ENCODE measurements around the gene RARA.
A peak's percentile ranks its signal among the peaks of the same experiment; 100 is the strongest.

The RARA gene

DNA sequence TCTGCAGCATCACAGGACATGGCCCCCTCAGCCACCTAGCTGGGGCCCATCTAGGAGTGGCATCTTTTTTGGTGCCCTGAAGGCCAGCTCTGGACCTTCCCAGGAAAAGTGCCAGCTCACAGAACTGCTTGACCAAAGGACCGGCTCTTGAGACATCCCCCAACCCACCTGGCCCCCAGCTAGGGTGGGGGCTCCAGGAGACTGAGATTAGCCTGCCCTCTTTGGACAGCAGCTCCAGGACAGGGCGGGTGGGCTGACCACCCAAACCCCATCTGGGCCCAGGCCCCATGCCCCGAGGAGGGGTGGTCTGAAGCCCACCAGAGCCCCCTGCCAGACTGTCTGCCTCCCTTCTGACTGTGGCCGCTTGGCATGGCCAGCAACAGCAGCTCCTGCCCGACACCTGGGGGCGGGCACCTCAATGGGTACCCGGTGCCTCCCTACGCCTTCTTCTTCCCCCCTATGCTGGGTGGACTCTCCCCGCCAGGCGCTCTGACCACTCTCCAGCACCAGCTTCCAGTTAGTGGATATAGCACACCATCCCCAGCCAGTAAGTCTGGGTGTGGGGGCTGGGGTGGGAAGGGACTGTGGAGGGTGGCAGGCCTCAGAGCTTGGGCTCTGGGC lies 22.0 kb downstream of the RARA start:
- no peak for DNase-seq

DNA sequence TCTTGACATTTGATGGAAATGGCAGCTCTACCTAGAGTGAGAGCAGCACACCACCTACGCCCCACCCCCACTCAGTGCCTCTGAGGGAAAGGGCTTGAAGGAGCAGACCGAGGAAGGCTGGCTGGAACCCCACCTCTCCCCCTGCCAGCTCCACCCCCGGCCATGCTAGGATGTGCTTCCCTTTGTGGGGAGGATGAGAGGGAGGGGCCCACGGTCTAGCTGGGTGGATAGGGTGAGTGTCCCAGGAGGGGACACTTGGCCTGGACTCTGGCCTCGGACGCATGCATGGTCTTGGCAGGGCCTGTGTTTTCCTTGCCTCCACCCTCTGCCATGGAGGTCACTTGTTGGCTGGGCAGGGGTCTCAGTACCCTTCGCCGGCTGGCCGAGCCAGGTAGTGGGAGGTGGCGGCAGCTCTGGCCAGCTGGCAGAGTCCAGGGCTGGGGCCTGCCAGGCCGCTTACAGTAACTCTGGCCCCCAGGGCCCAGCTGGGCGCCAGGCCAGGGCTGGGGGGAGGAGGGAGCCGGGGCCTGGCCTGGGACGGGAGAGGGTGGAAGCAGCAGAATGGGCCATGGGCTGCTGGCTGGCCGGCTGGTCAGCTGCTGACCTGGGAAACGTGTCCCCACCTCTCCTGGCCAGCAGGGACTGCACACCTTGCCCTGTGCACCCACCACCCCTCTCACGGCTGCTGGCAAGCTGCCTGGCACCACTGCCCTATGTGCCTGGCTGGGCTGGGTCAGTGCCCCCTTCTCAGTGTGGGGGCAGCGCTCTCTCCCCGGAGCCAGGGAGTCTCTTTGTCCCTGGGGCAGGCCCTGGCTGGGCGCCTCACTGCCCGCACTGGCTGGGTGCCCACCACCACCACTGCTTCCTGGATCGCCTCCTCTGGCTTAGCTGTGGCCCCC lies 23.0 kb downstream of the RARA start:
- no peak for DNase-seq

DNA sequence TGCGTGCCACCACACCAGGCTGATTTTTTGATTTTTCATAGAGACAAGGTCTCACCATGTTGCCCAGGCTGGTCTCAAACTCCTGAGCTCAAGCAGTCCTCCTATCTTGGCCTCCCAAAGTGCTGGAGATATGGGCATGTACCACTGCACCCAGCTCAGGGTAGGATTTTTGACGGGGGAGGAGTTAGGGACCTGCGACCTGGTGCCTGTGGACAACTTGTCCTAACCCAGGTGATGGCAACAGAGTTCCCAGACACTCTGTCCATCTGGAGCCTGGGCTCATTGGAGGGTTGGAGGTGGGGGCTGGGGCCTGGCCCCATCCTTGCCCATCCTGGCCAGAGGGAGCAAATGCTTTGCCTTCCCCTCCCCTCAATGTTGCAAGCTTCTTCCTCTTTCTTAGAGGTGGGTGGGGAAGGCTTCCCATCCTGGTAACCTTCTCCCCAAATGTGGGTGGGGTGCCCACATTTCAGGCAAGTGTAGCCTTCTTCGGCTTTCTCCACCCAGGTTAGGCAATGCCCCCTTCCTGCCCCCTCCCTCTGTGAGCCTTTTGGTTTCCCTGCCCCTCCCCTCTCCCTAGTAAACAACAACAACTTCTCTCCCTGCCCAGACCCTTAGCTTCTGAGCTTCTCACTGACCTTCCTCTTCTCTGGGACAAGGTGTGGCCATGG lies 24.9 kb downstream of the RARA start:
- DNase-seq, result no peak

DNA sequence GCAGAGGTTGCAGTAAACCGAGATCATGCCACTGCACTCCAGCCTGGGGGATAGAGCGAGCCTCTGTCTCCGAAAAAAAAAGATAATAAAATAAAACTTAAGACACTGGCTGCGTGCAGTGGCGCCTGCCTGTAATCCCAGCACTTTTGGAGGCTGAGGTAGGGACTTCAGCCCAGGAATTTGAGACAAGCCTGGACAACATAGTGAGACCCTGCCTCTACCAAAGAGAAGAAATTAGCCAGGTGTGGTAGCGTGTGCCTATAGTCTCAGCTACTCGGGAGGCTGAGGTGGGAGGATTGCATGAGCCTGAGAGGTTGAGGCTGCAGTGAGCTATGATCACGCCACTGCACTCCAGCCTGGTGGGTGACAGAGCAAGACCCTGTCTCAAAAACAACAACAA lies 26.6 kb downstream of the RARA start:
- no peak for DNase-seq

DNA sequence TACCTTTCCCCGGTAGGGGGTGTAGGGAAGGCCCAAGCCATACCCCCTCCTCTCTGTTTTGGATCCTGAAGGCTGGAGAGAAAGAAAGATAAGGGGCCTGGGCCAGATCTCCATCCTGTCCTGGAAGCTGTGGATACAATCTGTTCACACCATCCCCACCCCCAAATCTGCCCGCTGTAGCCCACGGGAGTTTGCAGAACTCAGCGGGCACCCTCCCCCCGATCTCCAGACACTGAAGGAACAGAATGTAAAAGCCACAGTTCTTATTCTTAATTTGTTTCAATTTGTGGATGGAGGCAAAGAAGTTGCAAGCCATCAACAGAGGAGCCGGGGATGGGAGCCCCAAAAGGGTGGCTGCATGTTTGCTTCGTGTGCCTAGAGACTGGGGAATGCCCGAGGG lies 28.4 kb downstream of the RARA start:
- DNase-seq, result no peak

DNA sequence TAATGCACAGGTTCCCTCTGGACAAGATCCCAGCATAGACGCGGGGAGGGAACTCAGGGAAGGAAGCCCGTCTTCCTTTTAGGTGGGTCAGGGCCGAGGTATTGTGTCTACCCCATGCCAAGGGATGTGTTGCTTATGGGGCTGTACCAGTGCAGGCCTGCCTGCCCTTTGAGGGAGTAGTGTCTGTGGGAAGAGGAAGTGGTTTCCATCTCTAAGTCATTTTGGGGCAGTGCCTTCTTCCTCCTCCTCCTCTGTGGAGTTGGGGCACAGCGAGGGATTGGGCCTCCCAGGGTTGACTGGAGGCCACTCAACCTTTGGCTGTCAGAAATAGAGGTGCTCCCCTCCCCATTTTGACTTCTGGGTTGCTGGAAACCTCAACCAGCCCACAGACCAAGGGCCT lies 29.1 kb downstream of the RARA start:
- no peak for DNase-seq

DNA sequence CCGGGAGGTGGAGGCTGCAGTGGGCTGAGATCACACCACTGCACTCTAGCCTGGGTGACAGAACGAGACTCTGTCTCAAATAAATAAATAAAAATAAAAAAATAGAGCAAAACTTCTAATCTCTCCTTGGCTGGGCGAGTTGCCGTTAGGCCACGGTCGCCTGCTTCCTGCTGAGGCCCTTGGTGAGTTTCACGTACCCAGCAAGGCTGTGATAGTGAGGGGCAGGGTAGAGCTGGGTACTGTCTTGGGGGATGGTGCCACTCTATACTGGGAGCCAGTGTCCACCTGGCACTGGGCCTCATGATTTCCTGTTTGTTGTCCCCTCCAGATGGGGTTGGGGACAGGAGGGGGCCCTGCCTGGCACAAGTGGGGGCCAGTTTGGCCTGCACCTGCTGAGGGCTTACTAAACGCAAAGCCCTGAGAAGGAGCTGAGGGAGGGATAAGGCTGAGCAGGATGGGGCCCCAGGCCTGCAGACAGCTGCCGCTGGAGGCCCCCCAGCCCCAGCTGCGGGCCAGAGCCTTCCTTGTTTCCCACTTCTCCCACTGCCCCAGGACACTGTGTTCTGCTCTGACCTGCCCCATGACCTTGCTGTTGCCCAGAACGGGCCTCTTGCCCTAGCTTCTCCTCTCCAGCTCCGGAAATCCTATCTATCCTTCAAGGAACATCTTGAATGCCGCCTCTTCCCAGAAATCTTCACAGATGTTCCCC lies 30.1 kb downstream of the RARA start:
- DNase-seq, result no peak

DNA sequence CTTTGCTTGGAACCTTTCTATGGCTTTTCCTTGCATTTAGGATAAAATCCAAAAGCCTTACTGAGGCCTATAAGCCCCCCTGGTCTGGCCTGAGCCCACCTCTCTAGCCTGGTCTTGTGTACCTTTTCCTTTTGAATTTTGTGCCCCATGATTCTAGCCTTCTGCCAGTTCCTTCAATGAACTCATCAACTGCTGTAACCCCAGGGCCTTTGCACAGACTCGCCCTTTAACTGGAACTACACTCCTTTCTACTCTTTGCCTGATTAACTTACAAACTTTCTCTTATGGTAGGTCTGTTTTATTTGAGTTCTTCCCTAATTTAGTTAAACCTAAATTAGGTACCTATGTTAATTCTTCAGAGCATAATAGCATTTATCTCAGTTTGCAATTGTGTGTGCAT lies 31.3 kb downstream of the RARA start:
- DNase-seq, result no peak

DNA sequence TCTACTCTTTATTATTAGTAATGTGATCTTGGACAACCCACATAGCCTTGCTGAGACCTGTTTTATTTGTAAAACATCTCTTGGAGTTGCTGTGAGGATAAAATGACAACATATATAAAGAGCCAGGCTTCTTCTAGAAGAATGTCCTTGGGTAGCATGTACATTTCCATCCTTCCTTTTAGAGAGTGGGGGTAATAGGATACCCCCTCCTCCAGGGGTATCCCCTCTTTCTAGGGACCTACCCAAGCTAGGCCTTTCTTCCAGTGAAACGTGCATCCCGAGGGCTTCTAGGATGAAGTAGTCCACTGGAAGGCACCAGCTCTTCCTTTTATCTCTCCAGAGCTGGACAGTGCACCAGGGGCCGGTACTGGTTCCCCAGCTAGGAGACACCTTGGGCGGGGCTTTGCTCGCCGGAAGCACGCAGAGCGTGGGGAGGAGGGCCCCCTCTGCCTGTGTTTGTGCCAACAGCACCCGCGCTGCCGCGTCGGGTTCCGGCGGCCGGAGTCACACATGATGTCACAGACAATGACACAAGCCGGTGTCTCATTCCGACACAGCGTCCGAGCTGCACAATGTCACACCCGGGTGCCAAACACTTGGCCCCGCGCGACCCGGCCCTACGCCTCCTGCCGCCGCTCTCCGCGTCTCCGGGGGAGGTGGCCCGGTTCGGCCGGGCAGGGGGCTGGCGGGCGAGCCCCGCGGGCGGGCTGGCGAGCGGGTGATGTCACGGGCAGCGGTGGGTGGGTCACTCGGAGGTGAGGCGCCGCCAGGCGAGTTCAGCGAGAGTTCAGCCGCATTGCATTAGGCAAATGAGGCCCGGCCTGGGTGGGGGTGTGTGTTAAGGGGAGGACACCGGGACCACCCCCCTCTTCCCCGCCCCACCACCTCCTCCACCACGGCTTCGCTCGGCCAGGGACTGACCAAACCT lies 32.2 kb downstream of the RARA start:
- DNase-seq, result peak; percentile 22 to 23

DNA sequence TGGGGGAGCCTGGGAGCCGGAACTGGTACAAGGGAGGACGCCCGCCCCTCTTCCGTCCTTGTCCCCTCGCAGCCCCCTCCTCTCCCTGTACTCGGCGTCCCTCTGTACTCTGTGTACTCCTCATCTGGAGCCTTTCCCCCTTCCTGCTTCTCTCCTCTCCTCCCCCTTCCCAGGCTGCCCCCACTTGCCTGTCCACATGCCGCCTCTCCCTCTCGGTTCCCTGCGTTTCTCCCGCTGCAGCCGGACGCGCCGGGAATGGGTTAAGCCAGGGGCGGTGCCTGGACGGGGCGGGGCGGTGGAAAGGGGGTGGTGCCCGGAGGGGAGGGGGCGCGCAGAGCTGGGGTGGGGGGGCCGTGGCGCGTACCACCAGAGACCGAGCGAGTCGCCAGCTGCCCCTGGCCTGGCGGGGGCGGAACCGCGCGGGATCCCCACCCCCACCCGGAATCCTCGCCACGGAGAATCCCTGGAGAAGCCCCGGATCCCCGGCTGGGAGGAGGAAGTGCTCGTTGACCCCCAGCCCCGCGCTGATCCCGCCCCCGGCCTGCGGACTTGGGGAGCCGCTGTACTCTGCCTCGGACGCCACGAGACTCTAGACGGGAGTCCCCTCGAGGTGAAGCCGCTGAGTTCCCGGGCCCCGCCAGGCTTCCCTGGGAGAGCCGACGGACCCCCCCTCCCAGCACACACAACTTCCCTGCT lies 33.0 kb downstream of the RARA start:
- no peak for DNase-seq

DNA sequence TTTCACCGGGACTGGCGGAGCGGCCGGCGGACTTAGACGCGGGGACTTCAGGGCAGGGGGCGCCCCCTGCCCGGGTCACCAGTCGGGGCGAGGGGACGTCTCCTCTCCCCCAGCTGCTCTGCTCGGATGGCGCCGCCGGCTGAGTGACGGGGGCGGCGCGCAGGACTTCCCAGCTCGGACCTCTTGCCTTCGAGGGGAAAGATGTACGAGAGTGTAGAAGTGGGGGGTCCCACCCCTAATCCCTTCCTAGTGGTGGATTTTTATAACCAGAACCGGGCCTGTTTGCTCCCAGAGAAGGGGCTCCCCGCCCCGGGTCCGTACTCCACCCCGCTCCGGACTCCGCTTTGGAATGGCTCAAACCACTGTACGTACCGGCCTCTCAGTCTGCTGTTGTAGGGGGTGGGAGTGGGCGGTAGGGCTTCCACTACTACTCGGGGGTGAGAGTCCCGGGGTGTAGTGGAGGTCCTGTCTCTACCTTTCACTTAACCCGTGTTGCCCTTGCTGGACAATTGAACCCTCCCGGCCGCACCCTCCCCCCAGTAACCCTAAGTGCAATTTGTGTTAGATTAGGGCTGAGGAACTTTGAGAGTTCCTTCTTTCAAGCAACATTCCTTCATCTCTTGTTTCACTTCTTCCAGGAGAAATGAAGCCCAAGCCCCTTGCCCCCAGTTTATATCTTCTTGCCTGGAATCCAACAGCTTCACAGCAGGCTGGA lies 33.7 kb downstream of the RARA start:
- DNase-seq, result no peak

DNA sequence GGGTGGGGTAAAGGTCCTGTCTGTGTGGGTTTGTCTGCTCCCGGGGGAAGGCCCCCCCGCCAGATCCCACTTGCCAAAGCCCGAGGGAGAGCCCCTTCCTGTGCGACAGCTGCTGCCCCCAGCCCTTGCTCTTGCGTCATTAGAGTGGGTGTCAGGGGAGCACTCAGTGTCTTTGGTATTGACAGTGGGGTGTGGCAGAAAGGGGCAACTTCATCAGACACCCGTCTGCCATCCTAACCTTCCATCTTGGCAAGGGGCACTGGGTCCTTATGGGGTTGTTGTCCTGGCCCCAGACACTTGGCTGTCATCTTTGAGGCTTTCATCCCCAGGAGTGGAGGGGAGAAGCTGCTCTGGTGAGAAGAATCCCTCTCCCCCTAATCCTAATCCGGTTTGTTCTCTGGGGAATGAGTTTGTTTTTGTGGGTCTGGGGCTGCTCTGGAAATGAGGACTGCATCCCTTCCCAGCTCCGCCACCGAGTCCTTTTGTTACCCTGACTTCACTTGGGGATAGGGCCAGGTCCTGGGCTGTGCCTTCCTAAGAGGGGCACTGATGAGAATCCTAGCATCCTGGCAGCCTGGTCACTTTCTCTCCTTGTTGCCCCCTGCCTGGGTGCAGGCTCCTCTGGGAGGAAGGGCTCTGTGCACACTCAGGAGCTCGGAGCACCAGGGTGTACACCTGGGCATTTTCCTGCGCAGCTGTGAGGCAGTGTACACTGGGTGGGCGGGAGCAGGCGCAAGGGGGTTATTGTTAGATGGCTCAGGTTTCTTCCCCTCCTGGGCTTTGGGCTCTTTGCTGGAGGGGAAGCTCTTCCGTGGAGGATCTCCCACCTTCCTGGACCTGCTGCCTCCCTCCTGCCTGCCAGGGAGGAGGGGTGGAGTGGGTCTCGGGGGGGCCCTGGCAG lies 34.5 kb downstream of the RARA start:
- DNase-seq, result no peak

DNA sequence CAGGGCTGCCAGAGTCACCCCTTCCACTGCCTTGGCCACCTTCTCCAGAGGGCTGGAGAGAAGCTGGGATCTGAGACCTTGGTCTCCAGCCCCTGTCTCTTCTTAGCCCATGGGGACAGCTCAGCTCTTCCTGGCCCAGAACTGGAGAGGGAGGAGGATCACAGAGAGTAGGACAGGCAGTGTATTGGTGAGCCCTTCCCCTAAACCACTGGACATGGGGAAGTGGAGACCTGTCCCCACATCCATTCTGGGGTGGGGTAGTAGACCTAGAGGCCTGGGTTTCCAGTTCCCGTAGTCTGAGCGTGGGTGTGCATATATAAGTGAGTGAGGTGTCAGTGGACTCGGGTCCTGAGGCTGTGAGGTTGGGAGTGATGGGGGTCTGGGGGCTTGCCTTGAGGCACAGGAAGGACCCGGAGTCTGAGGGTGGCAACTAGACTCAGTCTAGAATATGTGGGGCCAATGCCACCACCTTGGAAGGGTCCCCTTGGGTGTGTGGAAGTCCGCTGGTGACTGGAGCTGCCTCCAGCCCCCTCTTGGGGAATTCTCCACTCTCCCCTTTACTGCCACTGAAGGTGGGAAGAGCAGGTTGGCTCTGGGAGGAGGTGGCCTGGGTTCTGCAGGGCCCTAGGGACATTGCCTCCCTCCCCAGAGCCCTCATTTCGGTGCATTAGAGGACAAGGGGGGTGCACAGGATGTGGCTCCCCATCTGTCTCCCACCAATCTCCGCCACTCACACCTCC lies 35.6 kb downstream of the RARA start:
- no peak for DNase-seq

DNA sequence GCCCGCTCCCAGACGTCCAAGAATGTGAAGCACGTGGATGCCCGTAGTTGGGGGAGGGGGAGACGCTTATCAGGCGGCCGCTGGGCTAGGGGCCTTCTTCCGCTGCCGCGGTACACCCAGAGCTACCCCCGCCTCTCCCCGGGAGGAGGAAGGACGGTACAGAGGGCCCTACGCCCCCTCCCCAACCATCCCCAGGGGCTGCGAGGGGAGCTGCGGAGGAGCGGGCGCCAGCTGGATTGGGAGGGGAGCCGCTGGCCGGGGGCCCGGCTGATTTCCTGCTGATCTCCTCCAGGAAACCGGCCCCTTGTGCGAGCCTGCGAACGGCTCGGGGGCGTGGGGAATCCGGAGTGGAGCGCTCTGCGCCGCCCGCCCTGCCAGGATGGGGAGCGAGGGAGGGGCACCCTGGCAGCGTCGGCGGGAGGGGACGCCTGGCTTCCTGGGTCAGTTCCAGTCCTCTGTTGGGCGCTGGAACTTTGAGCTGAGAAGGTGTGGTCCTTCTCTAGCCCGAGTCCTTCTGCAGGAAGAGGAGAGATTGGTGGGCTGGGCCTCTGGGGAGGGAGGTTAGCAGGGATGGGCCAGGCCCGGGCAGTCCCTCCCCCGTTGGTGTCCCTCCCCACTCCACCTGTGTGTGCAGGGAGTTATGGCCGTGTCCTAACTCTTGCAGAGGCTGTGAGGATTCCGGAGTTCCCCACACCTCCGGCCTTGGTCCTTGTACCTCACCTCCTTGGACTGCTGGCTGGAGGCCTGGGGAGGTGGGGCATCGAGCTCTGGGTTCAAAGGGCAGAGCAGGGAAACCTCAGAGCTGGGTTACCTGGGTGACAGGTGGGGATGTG lies 36.4 kb downstream of the RARA start:
- DNase-seq, result no peak

DNA sequence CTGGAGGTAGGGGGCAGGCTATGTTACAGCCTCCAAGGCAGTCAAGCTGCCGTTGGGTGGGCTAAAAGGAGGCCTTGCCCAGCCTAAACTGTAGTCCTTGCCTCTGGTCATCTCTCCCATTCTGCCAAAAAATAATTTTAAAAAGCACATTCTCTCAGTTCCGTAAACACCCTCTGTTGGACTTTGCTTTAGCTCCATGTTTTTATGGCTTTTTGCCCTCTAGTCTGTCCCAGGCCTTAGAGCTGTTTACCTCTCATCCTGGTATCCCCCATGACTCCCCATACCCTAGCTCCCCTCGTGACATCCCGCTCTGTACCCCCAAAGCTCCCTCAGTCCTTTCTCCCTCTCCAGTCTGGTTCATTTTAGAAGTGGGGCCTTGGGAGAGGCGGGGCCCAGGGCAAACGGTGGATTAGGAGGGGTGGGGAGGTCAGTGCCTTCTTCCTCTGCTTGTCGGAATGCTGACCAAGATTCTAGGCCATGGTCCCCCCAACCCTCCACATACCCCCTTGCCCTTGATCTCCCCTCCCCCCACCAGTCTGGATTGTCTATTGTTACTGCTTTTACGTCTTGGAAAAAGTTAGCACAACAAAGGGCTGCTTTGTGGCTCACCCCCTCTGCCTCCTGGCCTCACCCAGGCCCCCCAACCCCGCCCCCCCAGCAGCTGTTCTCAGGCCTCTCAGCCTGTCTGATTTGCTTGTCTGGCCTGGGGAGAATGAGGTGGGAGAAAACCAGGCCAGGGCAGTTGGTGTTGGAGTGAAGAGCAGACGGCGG lies 37.2 kb downstream of the RARA start:
- no peak for DNase-seq

DNA sequence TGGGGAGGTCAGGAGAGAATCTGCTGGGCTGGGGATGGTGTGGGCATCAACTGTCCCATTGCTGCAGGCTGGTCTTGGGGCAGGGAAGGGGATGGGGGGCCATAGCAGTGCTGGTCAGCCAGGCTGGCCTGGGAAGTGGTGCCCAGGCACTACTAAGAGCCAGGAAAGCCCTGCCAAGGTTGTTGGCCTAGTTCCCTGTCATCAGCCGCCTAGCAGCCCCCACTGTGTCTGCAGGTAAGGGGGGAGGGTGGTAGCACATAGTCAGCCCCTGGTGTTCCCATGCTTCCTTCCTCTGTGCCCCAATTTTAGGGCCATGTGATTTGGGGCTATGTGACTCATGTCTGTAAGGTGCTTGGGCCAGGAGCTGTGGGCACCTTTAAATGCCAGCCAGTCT lies 37.8 kb downstream of the RARA start:
- DNase-seq, result no peak

Measured in NCI-H187 (cell line).